SK-N-SH treated with all-trans-retinoic acid at 6 μM for 48 hours (cell line): ENCODE data around the gene PPP2R3B.

Source experiments
- ARNTL ChIP-seq: fragments of 450-650 bp; formaldehyde crosslinking; IDR thresholded peaks from 2 replicates; pipeline ENCODE4 v1.5.0; 2020; ENCODE audit warnings: low read depth, mild to moderate bottlenecking, moderate library complexity, borderline replicate concordance
- GLIS3 ChIP-seq: fragments of 250-450 bp; sonication (Bioruptor Pico); IDR thresholded peaks from 2 replicates; pipeline ENCODE4 v1.5.0; 2020; ENCODE audit warnings: mild to moderate bottlenecking, moderate library complexity
- OSR1 ChIP-seq: fragments of 250-450 bp; sonication (Bioruptor Pico); IDR thresholded peaks from 2 replicates; pipeline ENCODE4 v1.8.0; 2022; ENCODE audit warnings: moderate library complexity, mild to moderate bottlenecking, inconsistent platforms
- RARB ChIP-seq: fragments of 250-450 bp; sonication (Bioruptor Pico); IDR thresholded peaks from 2 replicates; pipeline ENCODE4 v1.8.0; 2021; ENCODE audit warnings: mild to moderate bottlenecking, moderate library complexity
- TCF4 ChIP-seq: fragments of 250-450 bp; sonication (Bioruptor Pico); IDR thresholded peaks from 2 replicates; pipeline ENCODE4 v1.8.0; 2021; ENCODE audit warnings: mild to moderate bottlenecking, moderate library complexity, borderline replicate concordance
- TOX ChIP-seq: fragments of 250-450 bp; sonication (Bioruptor Pico); IDR thresholded peaks from 2 replicates; pipeline ENCODE4 v1.8.0; 2021; ENCODE audit warnings: mild to moderate bottlenecking, moderate library complexity, borderline replicate concordance
- ZNF565 ChIP-seq: fragments of 450-650 bp; formaldehyde crosslinking; conservative IDR thresholded peaks from 2 replicates; pipeline ENCODE4 v1.5.0; 2020; ENCODE audit warnings: low read depth, mild to moderate bottlenecking, moderate library complexity
- ZNF70 ChIP-seq: fragments of 450-650 bp; formaldehyde crosslinking; IDR thresholded peaks from 2 replicates; pipeline ENCODE4 v1.5.0; 2020; ENCODE audit warnings: mild to moderate bottlenecking, moderate library complexity
- ZNF8 ChIP-seq: fragments of 450-650 bp; formaldehyde crosslinking; IDR thresholded peaks from 2 replicates; pipeline ENCODE4 v1.5.0; 2020; ENCODE audit warnings: mild to moderate bottlenecking, moderate library complexity

GRCh38 chrX:420496-421223 lies 34.0 kb upstream of the PPP2R3B start:
- TF ChIP-seq TCF4 (no peak), GLIS3 (CRISPR knock-in tag) (no peak), TOX (CRISPR knock-in tag) (no peak), ZNF8 (CRISPR knock-in tag) (no peak), OSR1 (no peak), ZNF565 (CRISPR knock-in tag) (no peak), ARNTL (CRISPR knock-in tag) (no peak), ZNF70 (CRISPR knock-in tag) (no peak), RARB (CRISPR knock-in tag) (no peak)
